K562 (cell line): ENCODE measurements around the gene SP6. TPM values are rescaled to one million over a fixed set of nuclear protein-coding genes. Genes with fewer than 3 reads are reported as not detected.
A peak's percentile ranks its signal among the peaks of the same experiment; 100 is the strongest.

ENCODE experiments used
- BRCA1 ChIP-seq, 2 experiments: fragments of 450-650 bp in 1 of 2; sonication (generic) in 1 of 2; formaldehyde crosslinking in 1 of 2; IDR thresholded peaks; 2 replicates each; pipeline versions ENCODE4 v1.5.0 to v1.6.1; 2017 to 2020; ENCODE audit warnings: mild to moderate bottlenecking in 1 of 2, missing genetic modification reagents in 1 of 2
- CBX2 ChIP-seq: fragments of 200-600 bp; sonication (generic); IDR thresholded peaks from one replicate; pipeline ENCODE4 v1.6.1; 2012; ENCODE audit warnings: mild to moderate bottlenecking, low read length, inconsistent platforms; ENCODE audit not compliant: insufficient read depth, poor library complexity, severe bottlenecking
- CC2D1A ChIP-seq: fragments of 450-650 bp; IDR thresholded peaks from 2 replicates; pipeline ENCODE4 v1.6.1; 2017; ENCODE audit warnings: mild to moderate bottlenecking
- CHD1 ChIP-seq: fragments of 200-600 bp; sonication (generic); IDR thresholded peaks from one replicate; pipeline ENCODE4 v1.6.1; 2012; ENCODE audit warnings: mild to moderate bottlenecking, moderate library complexity, low read length, inconsistent platforms
- FOSL1 ChIP-seq: fragments of 200-800 bp; sonication (Bioruptor generic); conservative IDR thresholded peaks from 2 replicates; pipeline ENCODE4 v1.6.1; 2016; ENCODE audit warnings: missing genetic modification characterization, missing compliant biosample characterization
- KLF10 ChIP-seq: fragments of 250-450 bp; sonication (Bioruptor Pico); IDR thresholded peaks from 2 replicates; pipeline ENCODE4 v1.6.1; 2021; ENCODE audit warnings: matching md5 sums
- L3MBTL2 ChIP-seq: fragments of 450-650 bp; IDR thresholded peaks from 2 replicates; pipeline ENCODE4 v1.6.1; 2016; ENCODE audit warnings: mild to moderate bottlenecking, moderate library complexity
- LEF1 ChIP-seq: fragments of 450-650 bp; IDR thresholded peaks from 2 replicates; pipeline ENCODE4 v1.6.1; 2016; ENCODE audit warnings: mild to moderate bottlenecking
- MAFF ChIP-seq: IDR thresholded peaks from 2 replicates; pipeline ENCODE4 v1.6.1; 2012; ENCODE audit warnings: low read length, improper control_type of control experiment
- NFXL1 ChIP-seq: fragments of 450-650 bp; formaldehyde crosslinking; IDR thresholded peaks from 2 replicates; pipeline ENCODE4 v1.4.0; 2021; ENCODE audit warnings: mild to moderate bottlenecking
- NONO ChIP-seq, 2 experiments: fragments of 200-400 bp in 1 of 2; fragments of 450-650 bp in 1 of 2; formaldehyde crosslinking in 1 of 2; IDR thresholded peaks; 2 replicates each; pipeline ENCODE4 v1.6.1; 2017; ENCODE audit warnings: low read depth in 2 of 2, mild to moderate bottlenecking in 2 of 2, moderate library complexity in 2 of 2, low read length in 1 of 2
- POLR2AphosphoS2 ChIP-seq: IDR thresholded peaks from 2 replicates; pipeline ENCODE4 v1.6.1; 2012; ENCODE audit warnings: low read length, improper control_type of control experiment
- PRMT5 ChIP-seq: sonication (generic); formaldehyde crosslinking; IDR thresholded peaks from 2 replicates; pipeline ENCODE4 v1.5.0; 2020; ENCODE audit warnings: missing genetic modification reagents
- SETDB1 ChIP-seq: IDR thresholded peaks from one replicate; pipeline ENCODE4 v1.6.1; 2012; ENCODE audit warnings: low read length, control low read depth, inconsistent platforms
- TAF15 ChIP-seq: fragments of 200-400 bp; formaldehyde crosslinking; IDR thresholded peaks from 2 replicates; pipeline ENCODE4 v1.6.1; 2017; ENCODE audit warnings: mild to moderate bottlenecking, low read depth, low read length, moderate library complexity
- UBTF ChIP-seq, 2 experiments: IDR thresholded peaks; 2 replicates each; pipeline ENCODE4 v1.6.1; 2012; ENCODE audit warnings: improper control_type of control experiment in 2 of 2, low read depth in 2 of 2, low read length in 2 of 2, borderline replicate concordance in 1 of 2
- USF2 ChIP-seq: sonication (generic); formaldehyde crosslinking; IDR thresholded peaks from 2 replicates; pipeline ENCODE4 v1.5.0; 2020; ENCODE audit warnings: missing genetic modification reagents
- WHSC1 ChIP-seq: IDR thresholded peaks from one replicate; pipeline ENCODE4 v1.6.1; 2012; ENCODE audit warnings: low read length, control low read depth, inconsistent platforms
- ZKSCAN1 ChIP-seq: fragments of 150-350 bp; IDR thresholded peaks from 2 replicates; pipeline ENCODE4 v1.6.1; 2016; ENCODE audit warnings: low read depth, low read length
- ZNF212 ChIP-seq: fragments of 450-650 bp; formaldehyde crosslinking; IDR thresholded peaks from 2 replicates; pipeline ENCODE4 v1.4.0; 2020; ENCODE audit warnings: mild to moderate bottlenecking
- ZNF239 ChIP-seq: fragments of 250-450 bp; sonication (Bioruptor Pico); IDR thresholded peaks from 2 replicates; pipeline ENCODE4 v1.4.0; 2020; ENCODE audit warnings: mild to moderate bottlenecking
- ZNF263 ChIP-seq: sonication (generic); formaldehyde crosslinking; IDR thresholded peaks from 2 replicates; pipeline ENCODE4 v1.8.0; 2022; ENCODE audit warnings: mild to moderate bottlenecking, missing genetic modification reagents, borderline replicate concordance
- ZNF3 ChIP-seq: fragments of 250-450 bp; sonication (Bioruptor Pico); IDR thresholded peaks from 2 replicates; pipeline ENCODE4 v1.5.0; 2021; ENCODE audit warnings: mild to moderate bottlenecking, moderate library complexity
- ZNF311 ChIP-seq: fragments of 250-450 bp; sonication (Bioruptor Pico); IDR thresholded peaks from 2 replicates; pipeline ENCODE4 v1.4.0; 2020; ENCODE audit warnings: mild to moderate bottlenecking, moderate library complexity
- ZNF785 ChIP-seq: fragments of 250-450 bp; sonication (Bioruptor Pico); IDR thresholded peaks from 2 replicates; pipeline ENCODE4 v1.4.0; 2020; ENCODE audit warnings: mild to moderate bottlenecking
- ZSCAN32 ChIP-seq: fragments of 450-650 bp; formaldehyde crosslinking; IDR thresholded peaks from 2 replicates; pipeline ENCODE4 v1.4.0; 2020; ENCODE audit warnings: mild to moderate bottlenecking, moderate library complexity
- polyA plus RNA-seq, 8 experiments: library from polyadenylated mRNA; depleted of rRNA in 4 of 8; stranded (reverse) in 5 of 8; unstranded in 3 of 8; fragments of >200 nt; fragmentation: Nextera tagmentation in 2 of 8; fragmentation: Illumina TruSeq in 1 of 8; extraction: Ambion mirVana in 2 of 8; extraction: Trizol in 1 of 8; gene quantifications; 2 replicates each; pipeline versions ENCODE4 v1.2.1 to v1.2.3, GENCODE V29; 2011 to 2014; ENCODE audit warnings: inconsistent platforms in 1 of 8, missing spikeins in 1 of 8
- total RNA-seq, 7 experiments: library from RNA; depleted of rRNA in 6 of 7; stranded (reverse); fragments of >200 nt in 6 of 7; fragmentation: Illumina TruSeq in 2 of 7; extraction: Trizol in 2 of 7; gene quantifications; 2 replicates each; pipeline versions ENCODE4 v1.2.1 to v1.2.3, GENCODE V29; 2011 to 2021; ENCODE audit warnings: low replicate concordance in 1 of 7
- TF ChIP-seq, protein P1 (sequence below), 2 experiments: fragments of 450-650 bp in 1 of 2; sonication (generic) in 1 of 2; formaldehyde crosslinking; conservative IDR thresholded peaks; 2 replicates each; pipeline versions ENCODE4 v1.4.0 to v1.8.1; 2020 to 2022; ENCODE audit warnings: mild to moderate bottlenecking in 1 of 2, missing genetic modification reagents in 1 of 2

Gene SP6
- total and polyA plus RNA-seq, 9 of the 15 experiments (the other 6 are each of a cell fraction or from before 2014, with no cell fraction given) = 0.11 to 7.9 (median 2.2) TPM

GRCh38 chr17:47866941-47867340 lies 16.0 kb upstream of the SP6 start (continued):
- TF ChIP-seq CHD1 (no peak), ZSCAN32 (CRISPR knock-in tag) (no peak), NONO (IDR thresholded peaks at IDR 0.05; ENCODE audit: low read depth in 2 of 2, low read length in 1 of 2) (peak in 1 of 2 experiments; percentile 96; a peak in 2 of 4 replicates), WHSC1 (no peak), ZNF785 (no peak), KLF10 (CRISPR knock-in tag) (no peak), ZNF263 (peak; percentile 55; the same call in 1 of the 2 replicates), MAFF (no peak), BRCA1 (IDR thresholded peaks at IDR 0.05) (no peak), BRCA1 (CRISPR knock-in tag; IDR thresholded peaks at IDR 0.05) (no peak), UBTF (IDR thresholded peaks at IDR 0.05; ENCODE audit: borderline replicate concordance in 1 of 2, low read depth in 2 of 2, low read length in 2 of 2) (no peak), L3MBTL2 (peak; percentile 72), ZNF3 (CRISPR knock-in tag) (no peak), USF2 (no peak), ZNF311 (CRISPR knock-in tag) (peak; percentile 79), POLR2AphosphoS2 (no peak), CC2D1A (peak; percentile 98), NFXL1 (no peak), LEF1 (peak; percentile 98), ZKSCAN1 (peak; percentile 79), SETDB1 (no peak), PRMT5 (CRISPR knock-in tag) (no peak), FOSL1 (tag) (peak; percentile 92), ZNF212 (CRISPR knock-in tag) (no peak), ZNF239 (CRISPR knock-in tag) (peak; percentile 64), TAF15 (no peak), CBX2 (no peak)
- TF ChIP-seq, protein P1, sequence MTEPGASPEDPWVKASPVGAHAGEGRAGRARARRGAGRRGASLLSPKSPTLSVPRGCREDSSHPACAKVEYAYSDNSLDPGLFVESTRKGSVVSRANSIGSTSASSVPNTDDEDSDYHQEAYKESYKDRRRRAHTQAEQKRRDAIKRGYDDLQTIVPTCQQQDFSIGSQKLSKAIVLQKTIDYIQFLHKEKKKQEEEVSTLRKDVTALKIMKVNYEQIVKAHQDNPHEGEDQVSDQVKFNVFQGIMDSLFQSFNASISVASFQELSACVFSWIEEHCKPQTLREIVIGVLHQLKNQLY (CRISPR knock-in tag; conservative IDR thresholded peaks at IDR 0.05) = no peak
